ENCODE measurements around the gene AP4B1. TPM values are rescaled to one million over a fixed set of nuclear protein-coding genes. Genes with fewer than 3 reads are reported as not detected.
"Not testable (repeated sequence)": the region's sequence is repeated elsewhere in the genome, so short reads cannot be mapped to it uniquely, and the experiment has no call there.

AP4B1 gene
- 10 to 100 TPM in 2 of 3 donors, 1 to 10 TPM in 1; 9.7 to 21.6 (median 18.6) TPM for polyA plus RNA-seq

DNA sequence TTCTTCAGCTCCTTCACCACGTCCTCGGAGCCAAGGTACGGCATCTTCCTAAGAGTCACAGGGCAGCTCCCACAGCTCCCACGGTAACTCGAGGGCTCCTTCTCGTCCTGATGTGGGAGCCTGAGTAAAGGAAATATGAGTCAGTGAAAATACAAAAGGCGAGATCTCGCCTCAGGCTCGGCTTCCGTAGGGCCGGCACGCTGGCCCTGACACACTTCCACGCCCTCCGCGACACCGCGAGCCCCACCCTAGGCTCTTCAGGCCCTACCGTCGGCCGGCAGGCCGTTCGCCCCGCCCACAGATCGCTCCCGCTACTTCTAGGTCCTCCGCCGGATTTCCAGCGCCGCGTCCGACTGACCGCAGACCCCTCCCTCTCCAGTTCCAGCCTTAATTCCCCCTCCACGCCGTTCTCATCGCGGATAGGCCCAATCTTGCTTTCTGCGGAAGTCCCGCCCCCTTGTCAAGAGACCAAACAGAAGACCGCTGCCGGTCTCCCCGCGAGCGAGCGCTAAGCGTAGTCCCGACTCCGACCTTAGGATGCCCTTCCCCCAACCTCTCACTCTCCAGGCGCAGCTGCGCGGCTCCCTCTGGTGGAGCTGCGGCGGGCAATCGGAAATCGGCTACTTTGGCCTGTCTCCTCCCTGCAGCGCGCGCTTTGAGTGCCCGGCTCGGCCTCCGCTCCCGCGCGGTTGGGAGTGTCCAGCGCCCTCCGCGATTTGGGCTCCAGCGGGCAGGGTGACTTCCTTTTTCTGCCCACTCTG is at the start of gene AP4B1, which contains the start of gene DCLRE1B:
TSS of gene AP4B1 (minus strand) at position 126 of the 761 bp plus-strand sequence. CDS start at position 44, 82 bp downstream.
TSS of gene DCLRE1B (plus strand) at position 653 of the 761 bp plus-strand sequence. CDS start 261 bp downstream, outside the sequence.
- peak; percentile 98 to 99 (median 99) for DNase-seq
- H3K9me3 Mint-ChIP-seq, result no peaks in the 10 kb centered on the region
- peaks cover 10 to 37% (median 16%) of the 10 kb centered on the region in 3 donors for H3K36me3 Mint-ChIP-seq
- peaks cover 58 to 64% of the 10 kb centered on the region in 2 donors for H3K4me1 Mint-ChIP-seq
- peak within 1 kb of the TSS; percentile 91 to 100 (median 99) for H3K4me3 Mint-ChIP-seq
- H3K27me3 Mint-ChIP-seq (ENCODE audit: low read depth in 3 of 3), result peaks cover 5 to 18% (median 7%) of the 10 kb centered on the region in 3 donors
- peak within 1 kb of the TSS; percentile 98 to 100 (median 100) for H3K27ac Mint-ChIP-seq

DNA sequence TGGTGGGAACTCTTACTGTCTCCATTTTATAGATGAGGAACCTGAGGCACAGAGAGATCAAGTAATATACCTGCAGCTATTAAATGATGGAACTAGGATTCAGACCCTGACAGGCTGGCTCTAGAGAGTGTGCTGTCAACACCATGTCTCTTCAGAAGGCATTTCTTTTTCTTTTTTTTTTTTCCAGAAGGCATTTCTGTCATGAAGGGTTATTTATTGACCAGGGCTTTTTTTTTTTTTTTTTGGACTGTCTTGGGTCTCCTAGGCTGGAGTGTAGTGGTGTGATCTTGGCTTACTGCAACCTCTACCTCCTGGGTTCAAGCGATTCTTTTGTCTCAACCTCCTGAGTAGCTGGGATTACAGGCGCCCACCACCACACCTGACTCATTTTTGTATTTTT is 47.1 kb upstream of the AP4B1 start:
- Mint-ChIP-seq H3K4me1 (peaks cover 62 to 91% of the 10 kb centered on the region in 2 donors), H3K9me3 (no peaks in the 10 kb centered on the region), H3K27me3 (ENCODE audit: low read depth in 3 of 3) (peaks cover 2 to 8% (median 5%) of the 10 kb centered on the region in 3 donors), H3K36me3 (peaks cover 10 to 20% (median 15%) of the 10 kb centered on the region in 3 donors), H3K27ac (peak overlapping the region in 3 of 6 donors; percentile 46 to 65 (median 64)), H3K4me3 (peak overlapping the region in 1 of 5 donors; percentile 8)
- no peak for DNase-seq

DNA sequence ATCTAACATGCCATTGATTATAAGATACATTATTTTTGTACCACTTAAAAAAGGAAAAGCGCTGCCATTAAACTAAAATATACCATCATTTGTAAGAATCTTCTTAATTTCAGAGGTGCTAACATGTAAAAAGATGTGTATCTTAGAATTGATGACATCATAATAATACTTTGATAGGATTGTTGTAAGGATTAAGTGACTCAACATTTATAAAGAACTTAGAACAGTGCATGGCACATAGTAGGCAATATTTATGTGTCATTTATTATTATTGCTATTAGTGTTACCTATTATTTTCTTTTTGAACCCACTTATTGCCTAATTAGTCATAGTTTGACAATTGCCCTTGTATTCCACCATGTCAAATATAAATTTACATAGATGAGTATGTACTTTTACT is 46.3 kb upstream of the AP4B1 start:
- H3K4me1 Mint-ChIP-seq, result peaks cover 70 to 93% of the 10 kb centered on the region in 2 donors

DNA sequence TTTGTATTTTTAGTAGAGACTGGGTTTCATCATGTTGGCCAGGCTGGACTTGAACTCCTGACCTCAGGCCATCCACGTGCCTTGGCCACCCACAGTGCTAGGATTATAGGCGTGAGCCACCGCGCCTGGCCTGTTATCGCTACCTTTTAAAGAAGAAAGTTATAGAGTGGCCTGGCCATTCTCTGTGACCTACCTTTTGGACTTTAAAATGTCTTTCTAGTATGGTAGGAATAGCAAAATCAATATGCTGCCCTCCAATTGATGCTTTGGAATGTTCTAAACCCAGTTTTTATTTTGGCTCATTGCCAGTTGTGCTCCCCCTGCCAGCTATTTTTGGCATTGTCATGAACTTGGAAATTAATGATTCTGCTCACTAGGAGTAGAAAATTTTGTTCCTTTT is 44.4 kb upstream of the AP4B1 start:
- Mint-ChIP-seq H3K4me1 (peaks cover 76 to 91% of the 10 kb centered on the region in 2 donors), H3K27me3 (ENCODE audit: low read depth in 3 of 3) (peaks cover 2 to 8% (median 8%) of the 10 kb centered on the region in 3 donors), H3K4me3 (peak overlapping the region in 3 of 5 donors; percentile 1 to 61 (median 38)), H3K9me3 (no peaks in the 10 kb centered on the region), H3K27ac (peak overlapping the region; percentile 54 to 91 (median 82)), H3K36me3 (peaks cover 0 to 13% (median 5%) of the 10 kb centered on the region in 3 donors)
- peak; percentile 29 to 35 (median 30) for DNase-seq

More for the DNA sequence above, 46.3 kb upstream of the AP4B1 start:
- no peak for DNase-seq
- H3K36me3 Mint-ChIP-seq, result peaks cover 6 to 18% (median 16%) of the 10 kb centered on the region in 3 donors
- no peaks in the 10 kb centered on the region for H3K9me3 Mint-ChIP-seq
- H3K4me3 Mint-ChIP-seq, result no peak overlapping the region
- H3K27ac Mint-ChIP-seq, result peak overlapping the region in 1 of 6 donors; percentile 64
- H3K27me3 Mint-ChIP-seq (ENCODE audit: low read depth in 3 of 3), result peaks cover 2 to 8% (median 5%) of the 10 kb centered on the region in 3 donors

DNA sequence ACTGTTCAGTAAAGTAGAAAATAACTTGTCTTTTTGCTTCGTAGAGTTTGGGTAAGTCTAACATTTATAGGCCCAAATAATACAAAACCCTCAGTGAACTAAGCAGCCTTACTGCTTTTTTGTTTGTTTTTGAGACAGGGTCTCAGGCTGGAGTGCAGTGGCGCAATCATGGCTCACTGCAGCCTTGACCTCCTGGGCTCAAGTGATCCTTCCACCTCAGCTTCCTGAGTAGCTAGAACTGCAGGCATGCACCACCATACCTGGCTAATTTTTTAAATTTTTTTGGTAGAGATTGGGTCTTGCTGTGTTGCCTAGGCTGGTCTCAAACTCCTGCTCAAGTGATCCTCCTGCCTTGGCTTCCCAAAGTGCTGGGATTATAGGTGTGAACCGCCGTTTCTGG is 43.6 kb upstream of the AP4B1 start:
- not testable (repeated sequence) for DNase-seq; H3K9me3 Mint-ChIP-seq; H3K27me3 Mint-ChIP-seq (ENCODE audit: low read depth in 3 of 3)
- H3K4me3 Mint-ChIP-seq, result peak overlapping the region in 4 of 5 donors; percentile 14 to 70 (median 56)
- H3K36me3 Mint-ChIP-seq, result peaks cover 2 to 17% (median 8%) of the 10 kb centered on the region in 3 donors
- H3K27ac Mint-ChIP-seq, result peak overlapping the region; percentile 79 to 93 (median 88)
- peaks cover 76 to 87% of the 10 kb centered on the region in 2 donors for H3K4me1 Mint-ChIP-seq

DNA sequence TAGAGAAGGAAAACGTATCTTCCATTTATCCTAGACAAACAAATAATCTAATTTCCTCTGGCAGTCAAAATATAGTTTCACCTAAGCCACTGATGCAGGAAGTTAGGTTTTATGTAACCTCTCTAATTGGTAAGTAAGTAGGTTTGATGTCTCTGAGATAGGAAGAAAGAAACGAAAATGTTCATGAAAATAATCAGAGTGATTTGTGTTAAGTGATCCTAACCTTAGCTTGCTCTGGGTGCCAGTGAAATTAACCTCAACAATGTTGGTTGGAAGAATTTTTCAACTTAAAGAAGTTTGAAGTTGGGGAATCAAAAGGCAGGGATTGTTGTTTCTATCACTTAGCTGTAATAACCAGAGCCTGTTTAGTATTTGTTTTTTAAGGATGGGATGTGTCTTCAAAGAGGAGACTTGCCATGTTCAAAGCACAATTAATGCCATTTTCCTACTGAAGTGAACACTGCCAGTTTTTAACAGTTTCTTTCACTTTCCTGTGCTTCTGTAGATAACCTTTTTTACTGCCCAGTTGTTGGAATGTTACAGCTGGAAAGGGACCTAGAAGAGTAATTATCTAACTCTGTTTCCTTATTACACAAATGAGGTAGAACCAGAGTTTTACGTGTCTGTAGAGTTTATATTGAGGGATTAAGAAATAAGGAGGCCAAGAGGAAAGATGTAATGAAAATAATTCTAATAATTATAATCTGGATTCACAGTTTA is 42.9 kb upstream of the AP4B1 start:
- peak in 1 of 3 donors; percentile 24 for DNase-seq
- H3K4me1 Mint-ChIP-seq, result peaks cover 75 to 85% of the 10 kb centered on the region in 2 donors

DNA sequence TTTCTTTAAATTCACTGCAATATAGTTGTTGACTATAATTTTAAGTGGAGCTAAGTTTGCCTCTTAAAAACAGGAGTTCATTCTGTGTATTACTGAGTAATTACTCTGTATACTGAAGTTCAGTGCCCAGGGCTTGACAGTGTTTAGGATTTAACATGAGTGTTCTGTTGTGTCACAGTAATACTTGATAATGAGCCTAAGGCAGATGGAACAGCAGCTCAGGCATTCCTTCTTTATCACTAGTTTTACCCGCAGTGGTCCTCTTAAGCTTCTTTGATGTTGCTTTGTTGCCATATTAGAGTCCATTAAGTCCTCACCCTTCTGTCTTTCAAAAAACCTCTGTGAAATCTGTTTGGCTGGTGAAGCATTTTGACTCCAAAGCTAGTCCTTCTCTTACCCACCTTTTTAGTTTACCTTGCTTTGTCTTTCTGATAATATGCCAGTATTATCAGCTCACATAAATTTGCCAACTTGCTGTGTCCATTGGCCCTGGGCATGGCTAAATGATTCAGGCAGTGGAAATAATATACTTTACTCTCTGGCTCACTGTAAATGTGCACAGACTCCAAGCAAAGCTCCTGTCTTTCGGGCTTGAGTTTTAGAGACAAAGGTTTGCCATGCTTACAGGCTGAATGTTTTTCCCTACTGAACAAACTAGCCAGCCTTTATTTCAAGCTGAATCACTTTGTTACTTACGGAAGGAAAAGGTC is 42.2 kb upstream of the AP4B1 start:
- H3K4me1 Mint-ChIP-seq, result peaks cover 75 to 83% of the 10 kb centered on the region in 2 donors

More for the DNA sequence above, 42.9 kb upstream of the AP4B1 start:
- no peaks in the 10 kb centered on the region for H3K9me3 Mint-ChIP-seq
- peaks cover 2 to 8% (median 8%) of the 10 kb centered on the region in 3 donors for H3K27me3 Mint-ChIP-seq (ENCODE audit: low read depth in 3 of 3)
- peak overlapping the region; percentile 47 to 70 (median 56) for H3K4me3 Mint-ChIP-seq
- H3K36me3 Mint-ChIP-seq, result peaks cover 4 to 18% (median 9%) of the 10 kb centered on the region in 3 donors
- H3K27ac Mint-ChIP-seq, result peak overlapping the region; percentile 79 to 93 (median 88)

DNA sequence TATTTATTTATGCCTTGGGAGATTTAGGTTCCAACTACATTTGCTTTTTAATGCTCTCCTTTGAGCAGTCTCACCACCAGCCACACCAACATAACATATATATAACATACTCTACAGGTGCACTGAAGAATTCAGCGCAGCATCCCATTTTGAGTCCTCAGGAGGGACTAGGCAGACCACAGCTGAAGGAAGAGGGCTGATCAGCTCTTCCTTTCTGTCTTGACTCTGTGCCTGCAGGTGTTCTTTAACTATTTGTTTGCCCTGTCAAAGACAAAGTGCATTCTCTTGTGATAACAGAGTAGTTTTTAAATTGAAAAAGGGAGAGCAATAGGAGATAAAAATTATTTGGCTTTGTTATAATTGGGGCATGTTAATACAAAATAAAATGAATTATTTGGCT is 41.5 kb upstream of the AP4B1 start:
- Mint-ChIP-seq H3K4me3 (peak overlapping the region in 4 of 5 donors; percentile 2 to 65 (median 31)), H3K27me3 (ENCODE audit: low read depth in 3 of 3) (peaks cover 2 to 12% (median 8%) of the 10 kb centered on the region in 3 donors), H3K4me1 (peaks cover 72 to 80% of the 10 kb centered on the region in 2 donors), H3K36me3 (peaks cover 6 to 16% (median 15%) of the 10 kb centered on the region in 3 donors), H3K27ac (peak overlapping the region; percentile 26 to 89 (median 80)), H3K9me3 (no peaks in the 10 kb centered on the region)
- DNase-seq, result no peak

More for the DNA sequence above, 42.2 kb upstream of the AP4B1 start:
- peak overlapping the region; percentile 47 to 70 (median 56) for H3K4me3 Mint-ChIP-seq
- DNase-seq, result no peak
- H3K27me3 Mint-ChIP-seq (ENCODE audit: low read depth in 3 of 3), result peaks cover 2 to 8% (median 8%) of the 10 kb centered on the region in 3 donors
- H3K27ac Mint-ChIP-seq, result peak overlapping the region; percentile 79 to 93 (median 88)
- H3K9me3 Mint-ChIP-seq, result no peaks in the 10 kb centered on the region
- peaks cover 4 to 18% (median 12%) of the 10 kb centered on the region in 3 donors for H3K36me3 Mint-ChIP-seq

DNA sequence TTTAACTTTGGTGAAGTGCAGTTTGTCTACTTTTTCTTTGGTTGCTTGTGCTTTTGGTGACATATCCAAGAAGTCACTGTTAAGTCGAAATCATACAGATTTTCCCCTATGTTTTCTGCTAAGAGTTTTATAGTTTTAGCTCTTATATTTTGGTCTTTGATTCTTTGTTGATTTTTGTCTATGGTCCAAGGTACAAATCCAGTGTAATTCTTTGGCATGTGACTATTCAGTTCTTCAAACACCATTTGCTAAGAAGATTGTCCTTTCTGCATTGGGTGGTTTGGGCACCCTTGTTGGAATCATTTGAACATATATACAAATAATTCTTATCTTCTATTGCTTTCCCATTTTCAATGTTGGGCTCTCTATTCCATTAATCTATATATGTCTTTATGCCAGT is 40.7 kb upstream of the AP4B1 start:
- Mint-ChIP-seq H3K9me3 (no peaks in the 10 kb centered on the region), H3K36me3 (peaks cover 12 to 22% (median 21%) of the 10 kb centered on the region in 3 donors), H3K4me3 (no peak overlapping the region), H3K27ac (peak overlapping the region in 5 of 6 donors; percentile 22 to 83 (median 65)), H3K4me1 (peaks cover 75 to 82% of the 10 kb centered on the region in 2 donors), H3K27me3 (ENCODE audit: low read depth in 3 of 3) (peaks cover 6 to 18% (median 8%) of the 10 kb centered on the region in 3 donors)
- DNase-seq, result no peak

DNA sequence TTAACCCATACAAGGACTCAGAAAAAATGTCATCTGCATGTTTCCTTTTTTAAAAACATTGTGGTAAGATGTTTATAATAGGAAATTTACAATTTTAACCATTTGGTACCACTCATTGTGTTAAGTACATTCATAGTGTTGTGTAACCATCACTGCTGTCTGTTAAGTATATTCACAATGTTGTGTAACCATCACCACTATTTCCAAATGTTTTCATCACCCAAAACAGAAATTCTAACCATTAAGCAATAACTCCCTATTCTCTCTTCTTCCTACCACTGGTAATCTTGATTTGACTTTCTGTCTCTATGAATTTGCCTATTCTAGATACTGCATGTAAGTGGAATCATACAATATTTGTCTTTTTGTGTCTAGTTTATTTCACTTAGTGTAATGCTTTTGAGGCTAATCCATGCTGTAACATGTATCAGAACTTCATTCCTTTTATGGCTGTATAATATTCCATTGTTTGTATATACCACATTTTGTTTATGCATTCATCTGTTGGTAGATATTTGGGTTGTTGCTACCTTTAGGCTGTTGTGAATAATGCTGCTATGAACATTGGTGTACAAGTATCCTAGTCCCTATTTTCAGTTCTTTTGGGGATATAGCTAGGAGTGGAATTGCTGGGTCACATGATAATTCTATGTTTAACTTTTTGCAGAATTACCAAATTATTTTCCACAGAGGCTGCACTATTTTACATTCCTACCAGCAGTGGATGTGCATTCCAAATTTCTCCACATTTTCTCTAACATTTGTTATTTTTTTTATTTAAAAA is 38.6 kb upstream of the AP4B1 start:
- H3K9me3 Mint-ChIP-seq, result no peaks in the 10 kb centered on the region
- peaks cover 3 to 12% (median 6%) of the 10 kb centered on the region in 3 donors for H3K27me3 Mint-ChIP-seq (ENCODE audit: low read depth in 3 of 3)
- H3K4me1 Mint-ChIP-seq, result peaks cover 77 to 83% of the 10 kb centered on the region in 2 donors
- H3K4me3 Mint-ChIP-seq, result peak overlapping the region in 1 of 5 donors; percentile 10
- peak overlapping the region in 5 of 6 donors; percentile 7 to 64 (median 57) for H3K27ac Mint-ChIP-seq
- H3K36me3 Mint-ChIP-seq, result peaks cover 12 to 24% (median 21%) of the 10 kb centered on the region in 3 donors
- no peak for DNase-seq

DNA sequence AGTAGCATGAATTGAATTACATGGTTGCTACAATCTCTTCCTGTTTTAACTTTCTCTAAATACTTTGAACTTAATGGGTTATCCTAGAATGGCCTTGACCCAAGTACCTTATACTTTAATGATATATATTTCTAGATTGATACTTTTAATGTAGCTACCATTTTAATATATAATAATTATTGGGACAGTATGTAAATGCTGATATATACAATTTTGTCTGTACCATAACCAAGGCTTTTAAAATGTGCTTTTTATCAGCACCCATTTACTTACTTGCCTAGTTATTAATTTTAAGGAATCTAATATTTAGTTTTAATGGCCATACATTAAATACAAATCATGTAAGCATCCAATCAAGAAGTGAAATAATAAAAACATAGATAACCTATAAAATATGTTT is 37.9 kb upstream of the AP4B1 start:
- H3K36me3 Mint-ChIP-seq, result peaks cover 12 to 24% (median 24%) of the 10 kb centered on the region in 3 donors
- no peak for DNase-seq
- peaks cover 77 to 83% of the 10 kb centered on the region in 2 donors for H3K4me1 Mint-ChIP-seq
- peaks cover 3 to 15% (median 6%) of the 10 kb centered on the region in 3 donors for H3K27me3 Mint-ChIP-seq (ENCODE audit: low read depth in 3 of 3)
- H3K9me3 Mint-ChIP-seq, result no peaks in the 10 kb centered on the region
- peak overlapping the region in 5 of 6 donors; percentile 12 to 74 (median 58) for H3K27ac Mint-ChIP-seq
- peak overlapping the region in 2 of 5 donors; percentile 16 to 17 for H3K4me3 Mint-ChIP-seq

DNA sequence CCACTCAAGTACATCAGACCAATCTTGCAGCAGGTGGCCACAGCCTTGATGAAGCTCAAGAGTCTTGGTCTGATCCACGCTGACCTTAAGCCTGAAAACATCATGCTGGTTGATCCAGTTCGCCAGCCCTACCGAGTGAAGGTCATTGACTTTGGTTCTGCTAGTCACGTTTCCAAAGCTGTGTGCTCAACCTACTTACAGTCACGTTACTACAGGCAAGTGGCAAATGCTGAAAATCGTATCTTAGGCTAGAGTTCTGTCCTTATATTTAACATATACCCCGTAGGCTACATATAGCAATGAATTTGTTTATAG is 36.6 kb upstream of the AP4B1 start:
- Mint-ChIP-seq H3K27me3 (ENCODE audit: low read depth in 3 of 3) (peaks cover 3 to 15% (median 6%) of the 10 kb centered on the region in 3 donors), H3K4me1 (peaks cover 77 to 83% of the 10 kb centered on the region in 2 donors), H3K36me3 (peaks cover 12 to 24% (median 24%) of the 10 kb centered on the region in 3 donors), H3K9me3 (no peaks in the 10 kb centered on the region), H3K27ac (peak overlapping the region; percentile 94 to 99 (median 96)), H3K4me3 (peak overlapping the region; percentile 79 to 87 (median 83))
- no peak for DNase-seq

All from immature natural killer cell (primary cell).